GM12892 (cell line): ENCODE measurements around the gene DTX3.
"Not testable (repeated sequence)": the region's sequence is repeated elsewhere in the genome, so short reads cannot be mapped to it uniquely, and the experiment has no call there.

Experiments
- DNase-seq: peaks from one replicate; pipeline ENCODE4 v3.0.0; 2011; ENCODE audit not compliant: insufficient read length
- FAIRE-seq: peaks from 2 replicates; lab custom pipeline; 2011; peaks lifted over from hg19 to GRCh38; lab: Jason Lieb, UNC
- POLR2A ChIP-seq: IDR thresholded peaks from 2 replicates; pipeline ENCODE4 v1.6.1; 2011; ENCODE audit warnings: low read depth, low read length, control low read depth
- POLR2AphosphoS5 ChIP-seq: IDR thresholded peaks from 2 replicates; pipeline ENCODE4 v1.6.1; 2011; ENCODE audit warnings: low read depth, low read length, control low read depth
- TAF1 ChIP-seq: IDR thresholded peaks from 2 replicates; pipeline ENCODE4 v1.6.1; 2011; ENCODE audit warnings: low read depth, mild to moderate bottlenecking, control low read depth, low read length, borderline replicate concordance

DTX3 gene

GRCh38 chr12:57626111-57626920, 21.7 kb downstream of the DTX3 start:
- FAIRE-seq (no peak), DNase-seq (no peak)
- TF ChIP-seq POLR2A: no peak

- DNase-seq (no peak), FAIRE-seq (no peak)
- no peak for TF ChIP-seq POLR2A
These were observed 22.4 kb downstream of the DTX3 start for GRCh38 chr12:57626921-57627445.

DNA sequence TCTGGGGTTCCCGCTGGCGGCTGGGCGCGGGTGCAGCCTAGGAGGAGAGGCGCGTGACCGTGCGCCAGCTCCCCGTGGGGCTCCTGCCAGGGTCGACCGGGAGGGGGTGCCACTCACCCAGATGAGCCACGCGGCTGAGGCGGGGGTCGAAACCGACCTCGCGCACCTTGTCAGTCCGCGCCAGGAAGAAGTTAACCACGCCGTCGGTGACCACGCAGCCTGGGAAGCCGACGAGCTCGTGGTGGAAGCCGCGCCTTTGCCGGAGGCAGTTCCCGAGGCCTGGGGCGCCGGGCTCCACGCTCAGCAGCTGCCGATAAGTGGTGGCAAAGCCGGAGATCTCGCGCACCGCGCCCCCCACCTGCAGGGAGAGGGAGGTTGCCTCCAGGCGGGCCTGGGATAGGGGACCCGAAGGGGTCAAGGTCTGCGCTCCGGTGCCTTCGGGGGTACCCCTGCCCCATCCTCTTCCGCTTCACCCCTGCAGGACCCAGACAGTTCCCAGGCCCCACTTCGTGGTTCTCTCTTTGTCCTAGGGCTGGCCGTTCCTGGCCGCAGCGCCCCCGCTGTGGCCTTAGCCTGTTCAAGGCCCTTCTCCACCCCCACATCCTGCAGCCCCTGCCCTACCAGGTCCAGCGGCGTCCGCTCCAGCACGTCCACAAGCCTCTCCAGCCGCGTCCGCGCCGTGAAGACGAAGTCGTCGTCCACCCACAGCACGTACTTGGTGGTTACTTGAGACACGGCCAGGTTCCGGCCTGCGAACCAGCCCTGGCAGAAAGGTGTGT, 23.1 kb downstream of the DTX3 start:
- TF ChIP-seq TAF1 (no peak), POLR2A (no peak), POLR2AphosphoS5 (no peak)
- FAIRE-seq (no peak), DNase-seq (no peak)

GRCh38 chr12:57628280-57629191, 23.9 kb downstream of the DTX3 start:
- no peak for TF ChIP-seq POLR2A
- no peak for TF ChIP-seq POLR2AphosphoS5
- no peak for TF ChIP-seq TAF1
- DNase-seq (no peak), FAIRE-seq (no peak)

DNA sequence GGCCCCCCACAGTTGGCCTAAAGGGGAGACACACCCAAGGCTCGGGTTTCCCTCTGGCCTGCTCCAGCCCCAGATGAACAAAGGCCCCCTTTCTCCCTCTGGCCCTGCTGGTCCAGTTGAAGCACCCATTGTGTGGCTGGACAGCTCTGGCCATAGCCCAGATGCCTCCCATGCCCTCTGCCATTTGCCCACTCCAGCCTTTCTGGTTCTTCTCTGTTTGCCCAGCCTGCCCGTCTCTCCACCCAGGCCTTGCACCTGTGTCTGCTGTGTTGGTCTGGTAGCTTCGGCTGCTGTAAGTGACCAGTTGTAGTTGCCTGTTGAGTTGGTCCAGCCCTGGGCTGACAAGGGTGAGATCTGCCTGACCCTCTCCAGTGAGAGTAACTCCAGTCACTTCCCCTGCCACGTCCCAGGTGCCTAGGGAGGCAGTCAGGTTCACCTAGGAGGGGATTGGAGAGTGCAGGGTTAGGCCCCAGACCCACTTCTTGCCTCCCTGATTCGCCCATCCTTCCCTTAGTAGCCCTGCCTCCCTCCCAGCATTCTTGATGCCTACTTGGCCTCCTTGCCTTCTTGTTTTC, 25.4 kb downstream of the DTX3 start:
- FAIRE-seq (no peak), DNase-seq (no peak)
- TF ChIP-seq TAF1 (no peak), POLR2A (no peak), POLR2AphosphoS5 (no peak)

GRCh38 chr12:57630891-57631433, 26.3 kb downstream of the DTX3 start:
- FAIRE-seq (no peak), DNase-seq (no peak)
- TF ChIP-seq POLR2AphosphoS5: no peak
- no peak for TF ChIP-seq POLR2A
- TF ChIP-seq TAF1: no peak

- DNase-seq: no peak
- TF ChIP-seq POLR2A: no peak
- no peak for TF ChIP-seq TAF1
- no peak for TF ChIP-seq POLR2AphosphoS5
These were observed 27.0 kb downstream of the DTX3 start for GRCh38 chr12:57631566-57632072.

DNA sequence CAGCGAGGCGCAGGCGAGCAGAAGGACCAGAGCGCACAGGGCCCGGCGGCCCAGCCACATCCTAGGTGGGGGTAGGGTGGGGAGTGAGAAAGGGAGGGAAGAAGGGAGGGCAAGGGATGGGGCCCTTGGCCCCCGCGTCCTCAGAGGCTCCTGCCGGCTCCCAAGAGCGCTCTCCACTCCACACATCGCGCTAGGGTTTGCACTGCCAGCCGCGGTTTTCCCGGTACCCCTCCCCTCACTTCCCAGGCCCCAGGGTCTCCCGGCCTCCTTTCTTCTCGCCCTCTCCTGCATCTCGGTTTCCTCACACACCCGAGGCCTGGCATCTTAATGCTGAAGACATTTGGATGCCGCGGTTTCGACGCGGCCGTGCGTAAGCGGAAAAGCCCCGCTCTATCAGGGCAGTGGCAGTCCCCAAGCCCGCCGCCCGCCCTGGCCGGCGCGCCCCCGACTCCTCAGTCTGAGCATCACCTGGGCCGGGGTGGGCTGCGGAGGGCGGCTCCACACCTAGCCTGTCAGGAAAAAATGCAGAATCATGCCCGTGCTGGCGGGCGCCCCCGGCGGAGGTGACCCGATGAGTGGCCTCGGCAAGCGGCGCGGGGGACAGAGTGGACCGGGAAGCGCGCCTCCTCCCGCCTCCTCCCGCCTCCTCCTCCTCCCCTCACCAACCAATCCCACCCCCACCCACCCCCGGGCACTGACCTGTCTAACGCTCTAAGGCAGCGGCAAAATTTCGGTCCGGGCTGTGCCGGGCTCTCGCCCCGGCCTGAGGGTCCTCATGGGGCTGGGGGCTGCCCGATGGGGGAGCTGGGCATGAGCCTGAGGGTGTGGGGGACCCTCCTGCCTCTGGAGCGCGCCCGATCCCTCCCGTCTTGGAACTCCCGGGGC, 27.7 kb downstream of the DTX3 start:
- DNase-seq: peak; percentile 16
- no peak for TF ChIP-seq POLR2AphosphoS5
- TF ChIP-seq TAF1: no peak
- TF ChIP-seq POLR2A: no peak
- no peak for FAIRE-seq

More at GRCh38 chr12:57631566-57632072, 27.0 kb downstream of the DTX3 start:
- FAIRE-seq: no peak

DNA sequence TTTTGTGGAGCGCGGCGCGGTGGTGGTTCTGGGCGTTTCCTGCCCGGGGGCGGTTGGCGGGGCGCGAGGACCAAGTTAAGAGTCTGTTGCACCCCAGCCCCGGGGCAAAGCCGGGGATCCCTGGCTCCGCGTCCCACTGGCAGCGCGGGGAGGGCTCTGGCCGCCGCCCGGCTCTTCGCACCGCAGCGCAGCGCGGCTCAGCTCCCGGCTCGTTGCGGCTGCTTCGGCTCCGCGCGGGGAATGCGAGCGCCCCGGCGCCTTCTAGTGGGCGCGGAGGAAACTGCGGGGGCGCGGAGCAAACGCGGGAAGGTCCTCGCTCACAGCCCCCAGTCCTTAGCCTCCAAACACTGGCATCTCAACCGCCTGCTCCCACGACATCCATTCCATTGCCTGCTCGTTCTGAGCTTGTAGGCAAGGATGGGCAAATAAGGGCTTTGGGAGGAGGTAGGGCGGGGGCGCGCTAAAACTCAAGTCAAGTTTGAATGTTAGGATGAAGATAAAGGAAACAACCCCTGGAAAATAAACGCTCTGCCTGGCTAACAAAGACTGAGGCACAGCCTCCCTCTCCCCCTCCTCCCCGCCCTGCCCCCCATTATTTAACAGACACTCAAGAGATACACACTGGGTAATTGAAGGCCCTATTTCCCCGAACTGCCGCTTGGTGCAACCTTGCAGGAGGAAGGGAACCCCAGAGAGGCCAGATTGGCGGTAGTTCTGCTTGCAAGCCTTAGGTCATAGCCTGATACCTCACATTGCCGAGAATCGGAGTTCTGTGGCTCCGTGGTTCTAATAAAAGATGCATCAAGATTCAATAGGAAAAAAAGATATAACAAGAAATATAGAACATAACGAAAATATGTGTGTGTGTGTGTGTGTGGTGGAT, 28.6 kb downstream of the DTX3 start, which contains the start of gene B4GALNT1:
Gene B4GALNT1 (minus strand): TSS at position 244 of the 883 bp plus-strand sequence. CDS start 1,069 bp downstream, outside the sequence.
- peak; percentile 70 for FAIRE-seq
- DNase-seq: peak; percentile 79
- TF ChIP-seq TAF1 (no peak), POLR2A (no peak), POLR2AphosphoS5 (no peak)

GRCh38 chr12:57636731-57637130, 32.1 kb downstream of the DTX3 start:
- DNase-seq, FAIRE-seq: not testable (repeated sequence)
